PFSK-1 (cell line): ENCODE results near the gene BTBD3.

Experiments used
- POLR2AphosphoS5 ChIP-seq: IDR thresholded peaks from 2 replicates; pipeline ENCODE4 v1.6.1; 2012; ENCODE audit warnings: low read depth, mild to moderate bottlenecking, control low read depth, low read length, moderate library complexity
- SIN3A ChIP-seq: IDR thresholded peaks from 2 replicates; pipeline ENCODE4 v1.6.1; 2012; ENCODE audit warnings: mild to moderate bottlenecking, low read length, moderate library complexity, borderline replicate concordance; ENCODE audit not compliant: insufficient read depth
- TAF1 ChIP-seq: IDR thresholded peaks from 2 replicates; pipeline ENCODE4 v1.6.1; 2012; ENCODE audit warnings: low read length, control low read depth, borderline replicate concordance; ENCODE audit not compliant: insufficient read depth
- TF ChIP-seq, protein P1 (sequence below), 2 experiments: IDR thresholded peaks; 2 replicates each; pipeline versions ENCODE4 v1.6.1 to v1.8.0; 2011 to 2012; ENCODE audit warnings: low read depth in 2 of 2, low read length in 2 of 2, control low read depth in 1 of 2, inconsistent platforms in 1 of 2, mild to moderate bottlenecking in 1 of 2, moderate library complexity in 1 of 2; ENCODE audit not compliant: insufficient read depth in 1 of 2

DNA sequence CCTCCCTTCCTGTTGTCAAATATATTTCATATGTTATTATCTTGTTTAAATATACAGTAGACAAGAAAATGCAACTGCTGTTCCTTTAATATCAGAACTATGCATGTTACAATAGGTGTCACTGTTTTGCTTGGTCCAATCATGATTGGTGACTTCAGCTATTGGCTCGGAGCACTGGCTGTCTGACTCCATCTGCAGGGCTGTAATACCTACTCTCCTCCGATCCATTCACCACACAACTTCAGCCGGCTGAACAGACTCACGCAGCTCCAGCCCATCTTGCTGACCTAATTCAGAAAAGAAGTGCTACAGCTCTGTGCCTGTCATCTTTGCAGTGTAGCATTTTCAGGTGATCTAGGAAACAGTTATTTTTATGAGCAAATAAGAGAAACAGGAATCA, at the start of gene BTBD3:
- TF ChIP-seq TAF1 (no peak), POLR2AphosphoS5 (no peak), SIN3A (no peak)
- TF ChIP-seq, protein P1, sequence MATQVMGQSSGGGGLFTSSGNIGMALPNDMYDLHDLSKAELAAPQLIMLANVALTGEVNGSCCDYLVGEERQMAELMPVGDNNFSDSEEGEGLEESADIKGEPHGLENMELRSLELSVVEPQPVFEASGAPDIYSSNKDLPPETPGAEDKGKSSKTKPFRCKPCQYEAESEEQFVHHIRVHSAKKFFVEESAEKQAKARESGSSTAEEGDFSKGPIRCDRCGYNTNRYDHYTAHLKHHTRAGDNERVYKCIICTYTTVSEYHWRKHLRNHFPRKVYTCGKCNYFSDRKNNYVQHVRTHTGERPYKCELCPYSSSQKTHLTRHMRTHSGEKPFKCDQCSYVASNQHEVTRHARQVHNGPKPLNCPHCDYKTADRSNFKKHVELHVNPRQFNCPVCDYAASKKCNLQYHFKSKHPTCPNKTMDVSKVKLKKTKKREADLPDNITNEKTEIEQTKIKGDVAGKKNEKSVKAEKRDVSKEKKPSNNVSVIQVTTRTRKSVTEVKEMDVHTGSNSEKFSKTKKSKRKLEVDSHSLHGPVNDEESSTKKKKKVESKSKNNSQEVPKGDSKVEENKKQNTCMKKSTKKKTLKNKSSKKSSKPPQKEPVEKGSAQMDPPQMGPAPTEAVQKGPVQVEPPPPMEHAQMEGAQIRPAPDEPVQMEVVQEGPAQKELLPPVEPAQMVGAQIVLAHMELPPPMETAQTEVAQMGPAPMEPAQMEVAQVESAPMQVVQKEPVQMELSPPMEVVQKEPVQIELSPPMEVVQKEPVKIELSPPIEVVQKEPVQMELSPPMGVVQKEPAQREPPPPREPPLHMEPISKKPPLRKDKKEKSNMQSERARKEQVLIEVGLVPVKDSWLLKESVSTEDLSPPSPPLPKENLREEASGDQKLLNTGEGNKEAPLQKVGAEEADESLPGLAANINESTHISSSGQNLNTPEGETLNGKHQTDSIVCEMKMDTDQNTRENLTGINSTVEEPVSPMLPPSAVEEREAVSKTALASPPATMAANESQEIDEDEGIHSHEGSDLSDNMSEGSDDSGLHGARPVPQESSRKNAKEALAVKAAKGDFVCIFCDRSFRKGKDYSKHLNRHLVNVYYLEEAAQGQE (IDR thresholded peaks at IDR 0.05; ENCODE audit: insufficient read depth in 1 of 2, low read depth in 2 of 2, low read length in 2 of 2): no peak
